ENCODE measurements around the gene ARMH4. TPM values are rescaled to one million over a fixed set of nuclear protein-coding genes. Genes with fewer than 3 reads are reported as not detected.

Gene ARMH4
- total and polyA plus RNA-seq, 4 donors: 0.40 to 14.2 (median 1.1) TPM

DNA sequence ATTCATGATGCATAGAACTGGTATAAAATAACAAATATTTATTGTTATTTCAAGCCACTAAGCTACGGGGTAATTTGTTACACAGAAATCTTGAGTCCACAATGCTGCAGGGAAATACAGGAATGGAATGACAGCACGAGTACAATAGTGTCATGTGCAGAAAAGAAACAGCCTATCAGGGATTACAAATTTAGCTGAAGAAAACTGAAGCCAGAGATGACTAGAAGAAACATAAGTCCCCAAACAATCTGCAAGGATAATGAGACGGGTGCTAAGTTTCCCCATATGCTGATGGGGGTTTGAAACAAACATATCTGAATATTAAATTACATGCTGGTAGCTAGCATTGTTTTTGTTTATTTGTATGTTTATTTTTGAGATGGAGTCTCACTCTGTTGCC is 8.9 kb downstream of the ARMH4 start:
- H3K9me3 ChIP-seq (ENCODE audit: control insufficient read depth in 4 of 4, insufficient read depth in 3 of 4, low read length in 3 of 4): no peaks in the 10 kb centered on the region
- H3K4me1 ChIP-seq (ENCODE audit: control insufficient read depth in 5 of 5, insufficient read depth in 5 of 5, low read length in 5 of 5): peaks cover 0 to 14% (median 0%) of the 10 kb centered on the region in 5 donors
- no peak overlapping the region for H3K4me3 ChIP-seq
- TF ChIP-seq, protein P1, sequence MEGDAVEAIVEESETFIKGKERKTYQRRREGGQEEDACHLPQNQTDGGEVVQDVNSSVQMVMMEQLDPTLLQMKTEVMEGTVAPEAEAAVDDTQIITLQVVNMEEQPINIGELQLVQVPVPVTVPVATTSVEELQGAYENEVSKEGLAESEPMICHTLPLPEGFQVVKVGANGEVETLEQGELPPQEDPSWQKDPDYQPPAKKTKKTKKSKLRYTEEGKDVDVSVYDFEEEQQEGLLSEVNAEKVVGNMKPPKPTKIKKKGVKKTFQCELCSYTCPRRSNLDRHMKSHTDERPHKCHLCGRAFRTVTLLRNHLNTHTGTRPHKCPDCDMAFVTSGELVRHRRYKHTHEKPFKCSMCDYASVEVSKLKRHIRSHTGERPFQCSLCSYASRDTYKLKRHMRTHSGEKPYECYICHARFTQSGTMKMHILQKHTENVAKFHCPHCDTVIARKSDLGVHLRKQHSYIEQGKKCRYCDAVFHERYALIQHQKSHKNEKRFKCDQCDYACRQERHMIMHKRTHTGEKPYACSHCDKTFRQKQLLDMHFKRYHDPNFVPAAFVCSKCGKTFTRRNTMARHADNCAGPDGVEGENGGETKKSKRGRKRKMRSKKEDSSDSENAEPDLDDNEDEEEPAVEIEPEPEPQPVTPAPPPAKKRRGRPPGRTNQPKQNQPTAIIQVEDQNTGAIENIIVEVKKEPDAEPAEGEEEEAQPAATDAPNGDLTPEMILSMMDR (IDR thresholded peaks at IDR 0.05; ENCODE audit: control extremely low read depth, extremely low read depth): no peak
- H3K9ac ChIP-seq (ENCODE audit: insufficient read depth in 1 of 2, low read length in 2 of 2): no peak overlapping the region
- DNase-seq (no peak), ATAC-seq (ENCODE audit: insufficient read depth, low FRiP score) (no peak)
- no peaks in the 10 kb centered on the region for H3K27me3 ChIP-seq (ENCODE audit: control insufficient read depth in 3 of 3, insufficient read depth in 3 of 3, low read length in 2 of 3)
- no peak overlapping the region for H3K27ac ChIP-seq (ENCODE audit: low read depth in 1 of 2, low read length in 1 of 2)
- H3K36me3 ChIP-seq (ENCODE audit: control insufficient read depth in 4 of 4, insufficient read depth in 4 of 4, low read length in 4 of 4): peaks cover 0 to 3% (median 2%) of the 10 kb centered on the region in 4 donors
- 82 to 90% methylated on average over 3 of the region's 3 CpGs for WGBS, 2 donors

DNA sequence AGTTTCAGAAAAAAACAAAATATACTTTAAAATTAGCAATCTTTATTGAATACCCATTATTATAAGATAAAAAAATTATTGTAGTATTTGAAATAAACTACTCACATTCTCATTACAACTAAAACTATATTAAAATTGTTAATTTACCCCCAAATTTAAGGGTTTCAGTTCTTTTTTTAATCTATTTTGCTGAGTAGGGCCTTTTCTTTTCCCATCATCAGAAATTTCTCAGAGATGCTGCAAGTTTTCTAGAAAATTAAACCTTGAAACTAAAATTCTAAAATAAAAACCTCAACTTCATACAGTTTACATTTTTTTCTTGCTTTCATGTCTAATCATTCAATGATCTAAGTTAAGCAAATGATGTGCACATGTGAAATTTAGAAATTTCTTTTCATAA is 10.1 kb downstream of the ARMH4 start:
- Histone ChIP-seq H3K9ac (ENCODE audit: insufficient read depth in 1 of 2, low read length in 2 of 2) (no peak overlapping the region), H3K4me3 (no peak overlapping the region)

DNA sequence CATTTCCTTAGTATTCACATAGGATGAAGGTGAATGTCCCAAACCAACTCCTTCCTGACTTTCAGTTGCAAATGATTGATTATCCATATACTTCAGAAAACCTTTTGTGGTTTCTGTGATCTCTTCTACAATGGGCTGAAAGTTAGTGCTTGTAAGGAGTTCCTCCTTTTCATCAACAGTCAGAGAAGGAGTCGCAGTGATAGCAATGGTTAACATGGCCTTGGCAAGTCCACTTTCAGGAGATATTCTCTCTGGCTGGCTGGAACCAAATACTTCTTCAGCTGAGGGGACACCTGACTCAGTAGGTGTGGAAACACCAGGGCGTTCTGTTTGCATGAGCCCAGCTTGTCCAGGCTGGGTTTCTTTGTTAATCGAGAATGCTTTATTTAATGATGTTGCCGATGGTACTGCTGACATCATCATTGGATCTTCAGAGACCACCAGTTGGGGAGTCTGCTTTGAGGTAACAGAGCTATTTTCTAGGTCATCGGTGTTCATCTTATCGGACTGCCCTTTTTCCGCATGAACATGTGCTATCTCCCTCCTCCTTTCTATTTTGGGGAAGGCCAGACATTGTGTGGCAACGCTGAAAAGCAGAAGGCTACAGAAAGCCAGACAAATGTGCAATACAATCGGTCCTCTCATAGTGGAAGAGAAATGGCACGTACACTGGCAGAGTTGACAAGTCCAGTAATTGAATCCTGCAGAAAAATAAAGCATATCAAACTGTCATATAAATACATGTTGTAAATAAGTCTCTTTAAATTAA is 13.1 kb downstream of the ARMH4 start:
- H3K4me3 ChIP-seq: no peak overlapping the region
- WGBS, 2 donors: 56 to 82% methylated on average over 10 of the region's 10 CpGs

More for the DNA sequence above, 10.1 kb downstream of the ARMH4 start:
- Histone ChIP-seq H3K4me1 (ENCODE audit: control insufficient read depth in 5 of 5, insufficient read depth in 5 of 5, low read length in 5 of 5) (peaks cover 0 to 14% (median 0%) of the 10 kb centered on the region in 5 donors), H3K27ac (ENCODE audit: low read depth in 1 of 2, low read length in 1 of 2) (no peak overlapping the region), H3K36me3 (ENCODE audit: control insufficient read depth in 4 of 4, insufficient read depth in 4 of 4, low read length in 4 of 4) (peaks cover 0 to 5% (median 2%) of the 10 kb centered on the region in 4 donors), H3K9me3 (ENCODE audit: control insufficient read depth in 4 of 4, insufficient read depth in 3 of 4, low read length in 3 of 4) (no peaks in the 10 kb centered on the region), H3K27me3 (ENCODE audit: control insufficient read depth in 3 of 3, insufficient read depth in 3 of 3, low read length in 2 of 3) (no peaks in the 10 kb centered on the region)
- DNase-seq (no peak), ATAC-seq (ENCODE audit: insufficient read depth, low FRiP score) (no peak)
- TF ChIP-seq, protein P1 (IDR thresholded peaks at IDR 0.05; ENCODE audit: control extremely low read depth, extremely low read depth): no peak

More for the DNA sequence above, 13.1 kb downstream of the ARMH4 start:
- ATAC-seq (ENCODE audit: insufficient read depth, low FRiP score) (no peak), DNase-seq (no peak)
- TF ChIP-seq, protein P1 (IDR thresholded peaks at IDR 0.05; ENCODE audit: control extremely low read depth, extremely low read depth): no peak
- no peaks in the 10 kb centered on the region for H3K27me3 ChIP-seq (ENCODE audit: control insufficient read depth in 3 of 3, insufficient read depth in 3 of 3, low read length in 2 of 3)
- peaks cover 0 to 5% (median 2%) of the 10 kb centered on the region in 4 donors for H3K36me3 ChIP-seq (ENCODE audit: control insufficient read depth in 4 of 4, insufficient read depth in 4 of 4, low read length in 4 of 4)
- no peak overlapping the region for H3K9ac ChIP-seq (ENCODE audit: insufficient read depth in 1 of 2, low read length in 2 of 2)
- no peak overlapping the region for H3K27ac ChIP-seq (ENCODE audit: low read depth in 1 of 2, low read length in 1 of 2)
- peaks cover 0 to 3% (median 0%) of the 10 kb centered on the region in 5 donors for H3K4me1 ChIP-seq (ENCODE audit: control insufficient read depth in 5 of 5, insufficient read depth in 5 of 5, low read length in 5 of 5)
- H3K9me3 ChIP-seq (ENCODE audit: control insufficient read depth in 4 of 4, insufficient read depth in 3 of 4, low read length in 3 of 4): no peaks in the 10 kb centered on the region

All from lung (tissue), 12 donors.